Measurements from ENCODE around the gene SMIM45.

Gene SMIM45

DNA sequence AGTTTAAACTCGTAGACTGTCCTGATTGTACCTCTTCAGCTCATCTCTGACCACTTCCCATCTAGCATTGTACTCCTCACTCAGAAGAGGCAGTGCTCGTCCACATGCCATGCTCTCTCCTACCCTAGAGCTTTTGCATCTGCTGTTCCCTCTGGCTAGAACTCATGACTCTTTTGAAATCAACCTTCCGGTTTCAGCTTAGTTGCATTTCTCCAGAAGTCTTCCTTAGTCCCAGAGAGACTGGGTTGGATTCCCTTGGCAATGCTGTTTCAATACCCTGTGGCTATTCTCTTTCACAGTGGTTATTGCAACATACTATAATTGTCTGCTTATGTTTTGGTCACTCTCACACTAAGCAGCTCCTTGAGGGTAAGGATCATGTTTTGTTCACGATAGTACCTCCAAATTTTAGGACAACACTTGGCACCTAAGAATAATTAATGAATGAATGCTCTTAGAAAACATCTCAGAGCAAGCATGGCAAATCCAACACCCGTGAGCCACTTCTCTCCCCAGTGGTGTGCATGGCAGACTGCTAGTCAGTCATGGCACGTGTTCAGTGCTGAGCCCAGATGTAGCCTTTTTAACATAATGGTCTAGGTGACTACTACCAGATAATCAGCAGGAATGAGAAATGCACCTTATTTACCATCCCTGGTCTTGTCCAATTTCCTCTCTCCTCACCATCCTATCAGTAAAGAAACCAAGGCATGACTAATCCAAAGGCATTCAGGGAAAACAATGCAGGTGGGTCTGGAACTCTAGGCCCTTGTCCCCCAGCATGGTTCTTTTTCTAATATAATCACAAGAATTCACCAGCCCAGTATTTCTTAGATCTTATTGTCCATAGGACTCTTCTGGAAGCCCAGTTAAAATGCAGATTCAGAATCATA is 31.8 kb downstream of the SMIM45 start:
- Histone ChIP-seq H2BK12ac (ENCODE audit: low read depth, low read length) (no peak overlapping the region), H3K79me2 (ENCODE audit: control insufficient read depth in 1 of 2, insufficient read depth in 2 of 2, low read length in 2 of 2) (peaks cover 0 to 3% of the 10 kb centered on the region in 2 experiments; a peak in 1 of 4 replicates), H2BK120ac (replicated peaks; ENCODE audit: low read depth, low read length) (no peak overlapping the region), H3K4me1 (replicated peaks in 1 of 4; ENCODE audit: control insufficient read depth in 3 of 4, insufficient read depth in 4 of 4, low read length in 3 of 4) (no peaks in the 10 kb centered on the region), H3K56ac (replicated peaks; ENCODE audit: insufficient read length, low read depth, low read length) (no peak overlapping the region), H3K4ac (replicated peaks; ENCODE audit: insufficient read length, low read depth, low read length) (no peak overlapping the region), H4K5ac (ENCODE audit: insufficient read length, low read depth, low read length) (no peak overlapping the region), H3K27me3 (replicated peaks in 1 of 4; ENCODE audit: control insufficient read depth in 3 of 4, extremely low read depth in 1 of 4, insufficient read depth in 3 of 4, low read length in 3 of 4) (no peaks in the 10 kb centered on the region), H2AK5ac (ENCODE audit: low read depth, low read length) (no peak overlapping the region), H2BK5ac (ENCODE audit: low read depth, low read length) (no peak overlapping the region), H3K9ac (replicated peaks in 1 of 4; ENCODE audit: extremely low read depth in 1 of 4, low read depth in 3 of 4, low read length in 3 of 4) (no peak overlapping the region), H3K4me2 (ENCODE audit: insufficient read depth in 1 of 2, low read depth in 2 of 2, low read length in 2 of 2) (no peak overlapping the region), H2AFZ (ENCODE audit: low read length) (no peak overlapping the region), H2BK15ac (ENCODE audit: low read length) (no peak overlapping the region), H3K4me3 (ENCODE audit: extremely low read depth in 1 of 4, insufficient read depth in 2 of 4, low read depth in 3 of 4, low read length in 4 of 4) (no peak overlapping the region), H3K23ac (ENCODE audit: insufficient read length) (no peak overlapping the region), H4K8ac (ENCODE audit: extremely low read depth, insufficient read depth, low read length) (no peak overlapping the region), H4K20me1 (replicated peaks in 1 of 2; ENCODE audit: control insufficient read depth in 1 of 2, insufficient read depth in 2 of 2, low read length in 2 of 2) (peaks cover 5 to 8% of the 10 kb centered on the region in 2 experiments), H2BK20ac (ENCODE audit: low read length) (no peak overlapping the region), H3K79me1 (ENCODE audit: low read depth, low read length) (peaks cover 2% of the 10 kb centered on the region; the same call in 1 of the 2 replicates), H3K23me2 (ENCODE audit: low read depth, low read length) (no peaks in the 10 kb centered on the region), H4K91ac (replicated peaks; ENCODE audit: insufficient read length, low read length) (no peak overlapping the region), H3K14ac (ENCODE audit: insufficient read length) (no peak overlapping the region), H3K9me3 (ENCODE audit: insufficient read depth in 2 of 2, low read depth in 1 of 2, low read length in 1 of 2) (no peaks in the 10 kb centered on the region), H3K36me3 (ENCODE audit: control insufficient read depth in 2 of 4, insufficient read depth in 4 of 4, low read length in 3 of 4) (peaks cover 4 to 12% (median 10%) of the 10 kb centered on the region in 4 experiments; a peak in 6 of 8 replicates), H3K18ac (ENCODE audit: extremely low read depth, low read length) (no peak overlapping the region), H3K27ac (ENCODE audit: low read depth, low read length) (no peak overlapping the region)
- DNase-seq (ENCODE audit: low read depth in 1 of 2, low spot score in 2 of 2) (no peak), FAIRE-seq (no peak)
- ChIA-PET CTCF (ENCODE audit: partially characterized antibody) (interaction anchor here (0.5 to 2.0 kb wide), 10 partner anchors 10 to 568 kb away, joined by 3 to 8 read pairs (median 3); no protein-coding TSS in a partner anchor), POLR2A (ENCODE audit: partially characterized antibody) (interaction anchor here (1.0 kb wide), 1 partner anchor 101 kb away, joined by 3 read pairs; no protein-coding TSS in a partner anchor)
- 81% methylated on average over 6 of the region's 6 CpGs; no CpG with 5 or more reads in 1 of the 2 experiments for WGBS, 2 experiments (ENCODE audit: extremely low coverage in 1 of 2, insufficient coverage in 1 of 2, insufficient read length in 1 of 2, insufficient replicate concordance in 2 of 2, low coverage in 1 of 2, low lambda C conversion rate in 2 of 2, missing lambda C conversion rate in 1 of 2)
- TF ChIP-seq SP2 (IDR thresholded peaks at IDR 0.05; ENCODE audit: low read length) (no peak), YY1 (IDR thresholded peaks at IDR 0.05; ENCODE audit: low read depth, low read length) (no peak), RBBP5 (IDR thresholded peaks at IDR 0.05; ENCODE audit: borderline replicate concordance, low read depth, low read length) (no peak), CREB1 (IDR thresholded peaks at IDR 0.05) (no peak), EZH2 (IDR thresholded peaks at IDR 0.05; ENCODE audit: low read depth, low read length, severe bottlenecking) (no peak), CBX8 (IDR thresholded peaks at IDR 0.05; ENCODE audit: borderline replicate concordance, low read depth, low read length) (no peak), FOSL1 (IDR thresholded peaks at IDR 0.05; ENCODE audit: insufficient read depth, low read depth, low read length) (no peak), EP300 (IDR thresholded peaks at IDR 0.05; ENCODE audit: borderline replicate concordance in 1 of 2, low read depth in 2 of 2, low read length in 2 of 2) (no peak), TAF1 (IDR thresholded peaks at IDR 0.05; ENCODE audit: low read depth, low read length) (no peak), RAD21 (IDR thresholded peaks at IDR 0.05 in 1 of 2, conservative IDR thresholded peaks at IDR 0.05 in 1 of 2; ENCODE audit: low read depth in 2 of 2, low read length in 2 of 2) (no peak)
- TF ChIP-seq, protein P1, sequence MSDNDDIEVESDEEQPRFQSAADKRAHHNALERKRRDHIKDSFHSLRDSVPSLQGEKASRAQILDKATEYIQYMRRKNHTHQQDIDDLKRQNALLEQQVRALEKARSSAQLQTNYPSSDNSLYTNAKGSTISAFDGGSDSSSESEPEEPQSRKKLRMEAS (IDR thresholded peaks at IDR 0.05): no peak

Data from H1 (cell line).